BLaER1 treated with 17β-estradiol and CSF1 and Interleukin-3, amounts not matched to agents 10 nM and 100 nM (cell line): ENCODE results near the gene MEAK7.
"Not testable (repeated sequence)": the region's sequence is repeated elsewhere in the genome, so short reads cannot be mapped to it uniquely, and the experiment has no call there.

Source experiments
- H3K27ac ChIP-seq, 11 experiments: shearing (Covaris generic); formaldehyde crosslinking; 2 replicates each; pipeline ENCODE4 v1.8.1; 2022
- H3K27me3 ChIP-seq, 11 experiments: shearing (Covaris generic); formaldehyde crosslinking; 2 replicates each; pipeline ENCODE4 v1.8.1; 2022
- H3K36me3 ChIP-seq, 11 experiments: shearing (Covaris generic); formaldehyde crosslinking; 2 replicates each; pipeline ENCODE4 v1.8.1; 2022
- H3K4me1 ChIP-seq, 10 experiments: shearing (Covaris generic); formaldehyde crosslinking; 2 replicates each; pipeline ENCODE4 v1.8.1; 2022
- H3K4me2 ChIP-seq, 11 experiments: shearing (Covaris generic); formaldehyde crosslinking; 2 replicates each; pipeline ENCODE4 v1.8.1; 2022
- H3K4me3 ChIP-seq, 10 experiments: shearing (Covaris generic); formaldehyde crosslinking; 2 replicates each; pipeline ENCODE4 v1.8.1; 2022
- H3K9ac ChIP-seq, 11 experiments: shearing (Covaris generic); formaldehyde crosslinking; 2 replicates each; pipeline ENCODE4 v1.8.1; 2022
- H3K9me3 ChIP-seq, 11 experiments: shearing (Covaris generic); formaldehyde crosslinking; replicated peaks in 1 of 11; 2 replicates each; pipeline ENCODE4 v1.8.1; 2022
- H4K20me1 ChIP-seq, 11 experiments: shearing (Covaris generic); formaldehyde crosslinking; 2 replicates each; pipeline ENCODE4 v1.8.1; 2022
- Cebpa-rat ChIP-seq, 11 experiments: shearing (Covaris generic); IDR thresholded peaks; 2 replicates each; pipeline ENCODE4 v1.8.1; 2022

MEAK7 gene

GRCh38 chr16:84519855-84520254, 15.4 kb upstream of the MEAK7 start:
- no peak overlapping the region for H3K27ac ChIP-seq
- peaks cover 45 to 84% (median 73%) of the 10 kb centered on the region in 10 experiments for H3K4me1 ChIP-seq
- H3K27me3 ChIP-seq, result no peaks in the 10 kb centered on the region
- H3K4me2 ChIP-seq, result peak overlapping the region in 3 of 11 experiments; percentile 2 to 56 (median 2); a peak in 4 of 22 replicates
- H3K4me3 ChIP-seq, result no peak overlapping the region
- H3K9ac ChIP-seq, result no peak overlapping the region
- H3K36me3 ChIP-seq, result no peaks in the 10 kb centered on the region
- no peak for TF ChIP-seq Cebpa-rat (IDR thresholded peaks at IDR 0.05)
- H4K20me1 ChIP-seq, result no peaks in the 10 kb centered on the region; a peak in 1 of 22 replicates
- 0 out of 22 replicates have a peak, but pooled peaks cover 0 to 5% (median 0%) of the 10 kb centered on the region in 11 experiments for H3K9me3 ChIP-seq

GRCh38 chr16:84518804-84519341, 14.4 kb upstream of the MEAK7 start:
- peaks cover 55 to 84% (median 74%) of the 10 kb centered on the region in 10 experiments for H3K4me1 ChIP-seq

GRCh38 chr16:84518220-84518619, 13.8 kb upstream of the MEAK7 start:
- not testable (repeated sequence) for H3K9me3 ChIP-seq, H4K20me1 ChIP-seq, H3K27me3 ChIP-seq, H3K9ac ChIP-seq, H3K27ac ChIP-seq, H3K4me3 ChIP-seq, H3K36me3 ChIP-seq
- peaks cover 61 to 79% (median 72%) of the 10 kb centered on the region in 10 experiments for H3K4me1 ChIP-seq
- peak overlapping the region in 9 of 11 experiments; percentile 48 to 75 (median 65); a peak in 10 of 22 replicates for H3K4me2 ChIP-seq

More at GRCh38 chr16:84518804-84519341, 14.4 kb upstream of the MEAK7 start:
- TF ChIP-seq Cebpa-rat (IDR thresholded peaks at IDR 0.05), result no peak
- Histone ChIP-seq H3K36me3 (no peaks in the 10 kb centered on the region), H3K9ac (no peak overlapping the region), H3K9me3 (0 out of 22 replicates have a peak, but pooled peaks cover 0 to 5% (median 0%) of the 10 kb centered on the region in 11 experiments), H4K20me1 (no peaks in the 10 kb centered on the region; a peak in 1 of 22 replicates), H3K27me3 (no peaks in the 10 kb centered on the region), H3K27ac (no peak overlapping the region), H3K4me3 (no peak overlapping the region), H3K4me2 (peak overlapping the region in 3 of 11 experiments; percentile 2 to 58 (median 22); a peak in 4 of 22 replicates)

GRCh38 chr16:84517366-84517765, 12.9 kb upstream of the MEAK7 start:
- H3K4me1 ChIP-seq, result peaks cover 64 to 79% (median 73%) of the 10 kb centered on the region in 10 experiments
- no peak overlapping the region for H3K4me3 ChIP-seq
- H3K9me3 ChIP-seq, result no peaks in the 10 kb centered on the region
- no peaks in the 10 kb centered on the region; a peak in 1 of 22 replicates for H4K20me1 ChIP-seq
- H3K9ac ChIP-seq, result peak overlapping the region in 2 of 11 experiments; percentile 7 to 33; a peak in 1 of 22 replicates
- H3K4me2 ChIP-seq, result peak overlapping the region; percentile 48 to 82 (median 65)
- H3K36me3 ChIP-seq, result no peaks in the 10 kb centered on the region
- TF ChIP-seq Cebpa-rat (IDR thresholded peaks at IDR 0.05), result no peak
- no peaks in the 10 kb centered on the region for H3K27me3 ChIP-seq
- H3K27ac ChIP-seq, result no peak overlapping the region

GRCh38 chr16:84514874-84515835, 10.7 kb upstream of the MEAK7 start:
- H3K27ac ChIP-seq, result peak overlapping the region in 7 of 11 experiments; percentile 2 to 32 (median 15); a peak in 7 of 22 replicates
- H3K4me1 ChIP-seq, result peaks cover 60 to 86% (median 78%) of the 10 kb centered on the region in 10 experiments
- no peak overlapping the region for H3K4me3 ChIP-seq
- no peaks in the 10 kb centered on the region for H3K27me3 ChIP-seq
- H3K9me3 ChIP-seq, result no peaks in the 10 kb centered on the region
- no peaks in the 10 kb centered on the region for H3K36me3 ChIP-seq
- H3K4me2 ChIP-seq, result peak overlapping the region; percentile 63 to 78 (median 72)
- peak overlapping the region in 6 of 11 experiments; percentile 4 to 52 (median 27); a peak in 8 of 22 replicates for H3K9ac ChIP-seq
- no peak for TF ChIP-seq Cebpa-rat (IDR thresholded peaks at IDR 0.05)
- H4K20me1 ChIP-seq, result no peaks in the 10 kb centered on the region; a peak in 1 of 22 replicates

GRCh38 chr16:84514295-84514873, 9.9 kb upstream of the MEAK7 start:
- TF ChIP-seq Cebpa-rat (IDR thresholded peaks at IDR 0.05), result no peak
- H3K27me3 ChIP-seq, result no peaks in the 10 kb centered on the region
- peaks cover 62 to 89% (median 79%) of the 10 kb centered on the region in 10 experiments for H3K4me1 ChIP-seq
- H3K36me3 ChIP-seq, result no peaks in the 10 kb centered on the region
- peak overlapping the region; percentile 63 to 78 (median 72) for H3K4me2 ChIP-seq
- H3K9me3 ChIP-seq, result no peaks in the 10 kb centered on the region
- H4K20me1 ChIP-seq, result no peaks in the 10 kb centered on the region; a peak in 1 of 22 replicates
- H3K9ac ChIP-seq, result peak overlapping the region in 5 of 11 experiments; percentile 4 to 52 (median 27); a peak in 5 of 22 replicates
- H3K4me3 ChIP-seq, result no peak overlapping the region
- H3K27ac ChIP-seq, result peak overlapping the region in 6 of 11 experiments; percentile 3 to 32 (median 6); a peak in 8 of 22 replicates

GRCh38 chr16:84513666-84514065, 9.2 kb upstream of the MEAK7 start:
- Histone ChIP-seq H3K4me2 (peak overlapping the region in 7 of 11 experiments; percentile 2 to 78 (median 73); a peak in 8 of 22 replicates), H4K20me1 (no peaks in the 10 kb centered on the region; a peak in 1 of 22 replicates), H3K4me3 (no peak overlapping the region), H3K4me1 (peaks cover 70 to 93% (median 80%) of the 10 kb centered on the region in 10 experiments), H3K36me3 (no peaks in the 10 kb centered on the region), H3K27ac (peak overlapping the region in 2 of 11 experiments; percentile 3 to 6; a peak in 3 of 22 replicates), H3K9me3 (no peaks in the 10 kb centered on the region), H3K9ac (0 out of 22 replicates have a peak overlapping the region, but pooled peaks of 1 of the 11 experiments have one; percentile 52), H3K27me3 (no peaks in the 10 kb centered on the region)
- no peak for TF ChIP-seq Cebpa-rat (IDR thresholded peaks at IDR 0.05)

GRCh38 chr16:84513123-84513522, 8.7 kb upstream of the MEAK7 start:
- H3K27ac ChIP-seq, result no peak overlapping the region; a peak in 1 of 22 replicates
- no peaks in the 10 kb centered on the region for H3K36me3 ChIP-seq
- no peaks in the 10 kb centered on the region for H3K9me3 ChIP-seq
- no peak overlapping the region for H3K4me3 ChIP-seq
- peaks cover 74 to 97% (median 83%) of the 10 kb centered on the region in 10 experiments for H3K4me1 ChIP-seq
- TF ChIP-seq Cebpa-rat (IDR thresholded peaks at IDR 0.05), result no peak
- H3K27me3 ChIP-seq, result no peaks in the 10 kb centered on the region
- H4K20me1 ChIP-seq, result no peaks in the 10 kb centered on the region
- no peak overlapping the region for H3K9ac ChIP-seq
- peak overlapping the region in 5 of 11 experiments; percentile 2 to 73 (median 71); a peak in 5 of 22 replicates for H3K4me2 ChIP-seq
